ENCODE measurements around the gene SANBR.

Gene SANBR

GRCh38 chr2:61091485-61091884 is 25.8 kb downstream of the SANBR start:
- no peak for DNase-seq

DNA sequence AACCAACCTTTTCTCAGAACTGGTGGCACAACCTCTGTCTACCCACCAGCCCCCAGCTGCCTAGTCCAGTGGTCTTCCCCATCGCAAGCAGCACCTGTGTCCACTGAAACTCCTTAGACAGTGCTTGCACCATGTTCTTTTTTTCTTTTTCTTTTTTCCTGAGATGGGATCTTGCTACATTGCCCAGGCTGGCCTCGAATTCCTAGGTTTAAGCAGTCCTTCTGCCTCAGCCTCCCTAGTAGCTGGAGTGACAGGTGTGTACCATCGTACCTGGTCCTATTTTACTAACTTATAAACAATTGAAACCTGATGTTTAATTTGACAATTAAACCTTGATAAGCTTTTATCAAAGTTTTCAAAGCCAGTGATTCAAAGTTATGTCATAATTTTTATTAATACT is 30.8 kb downstream of the SANBR start:
- no peak for DNase-seq

- DNase-seq: no peak
Measured at GRCh38 chr2:61100801-61101200, 35.1 kb downstream of the SANBR start.

DNA sequence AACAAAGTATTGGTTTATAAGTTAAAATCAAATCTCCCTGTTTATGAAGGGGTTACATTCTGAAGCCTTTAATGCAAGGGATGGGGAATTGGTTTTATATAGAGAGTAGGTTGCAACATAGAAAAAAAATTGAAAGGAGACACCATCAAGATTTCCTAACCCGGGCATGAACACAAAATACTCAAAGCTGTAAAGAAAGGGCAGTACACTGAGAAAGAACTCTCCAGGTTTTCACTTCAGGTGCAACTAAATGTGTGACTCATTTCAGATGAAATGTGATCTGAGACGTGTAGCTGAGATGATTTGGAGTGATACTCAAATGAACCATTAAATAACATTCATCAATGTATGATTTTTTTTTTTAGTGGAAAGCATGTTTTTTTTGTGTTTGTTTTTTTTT is 43.6 kb downstream of the SANBR start:
- DNase-seq: no peak

DNA sequence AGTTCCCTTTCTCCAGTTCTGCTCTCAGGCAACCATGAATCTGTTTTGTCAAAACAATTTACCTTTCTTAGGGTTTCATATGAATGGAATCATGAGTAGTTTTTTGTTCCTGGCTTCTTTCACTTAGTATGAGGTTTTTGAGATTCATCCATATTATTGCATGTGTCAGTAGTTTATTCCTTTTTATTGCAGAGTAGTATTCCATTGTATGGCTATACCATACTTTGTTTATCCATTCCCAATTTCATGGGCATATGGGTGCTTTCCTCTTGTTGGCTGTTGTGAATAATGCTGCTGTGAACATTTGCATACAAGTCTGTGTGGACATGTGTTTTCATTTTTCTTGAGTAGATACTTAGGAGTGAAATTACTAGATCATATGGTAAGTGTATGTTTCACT is 46.0 kb downstream of the SANBR start:
- DNase-seq: no peak

DNA sequence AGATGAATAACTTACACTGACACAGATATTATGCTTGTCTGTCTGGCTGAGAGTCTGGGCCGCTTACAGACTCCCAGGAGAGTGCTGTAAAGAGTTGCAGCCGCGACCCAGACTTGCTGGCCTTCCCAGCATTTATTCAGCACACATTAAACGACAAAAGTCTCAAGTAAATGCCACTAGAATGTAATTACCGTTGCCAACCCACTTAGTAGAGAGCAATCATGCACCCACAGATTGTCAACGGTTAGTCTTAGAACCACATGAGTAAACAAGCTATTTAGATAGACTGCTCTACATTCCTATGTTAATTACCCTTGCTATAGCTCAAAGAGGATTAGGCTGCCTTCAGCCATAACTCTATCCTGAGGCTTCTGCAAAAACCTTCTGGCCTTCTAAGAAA is 48.5 kb downstream of the SANBR start:
- no peak for DNase-seq

Measured in NCI-H1105 treated with DMSO at 0.1 percent for 48 hours (cell line).